NCI-H2081 (cell line): ENCODE data around the gene ZNF519.
A peak's percentile ranks its signal among the peaks of the same experiment; 100 is the strongest.
"Not testable (repeated sequence)": the region's sequence is repeated elsewhere in the genome, so short reads cannot be mapped to it uniquely, and the experiment has no call there.

Experiments
- DNase-seq, 2 experiments: peaks; one replicate each; lab custom pipeline; 2025; lab: John Stamatoyannopoulos, UW

ZNF519 gene

DNA sequence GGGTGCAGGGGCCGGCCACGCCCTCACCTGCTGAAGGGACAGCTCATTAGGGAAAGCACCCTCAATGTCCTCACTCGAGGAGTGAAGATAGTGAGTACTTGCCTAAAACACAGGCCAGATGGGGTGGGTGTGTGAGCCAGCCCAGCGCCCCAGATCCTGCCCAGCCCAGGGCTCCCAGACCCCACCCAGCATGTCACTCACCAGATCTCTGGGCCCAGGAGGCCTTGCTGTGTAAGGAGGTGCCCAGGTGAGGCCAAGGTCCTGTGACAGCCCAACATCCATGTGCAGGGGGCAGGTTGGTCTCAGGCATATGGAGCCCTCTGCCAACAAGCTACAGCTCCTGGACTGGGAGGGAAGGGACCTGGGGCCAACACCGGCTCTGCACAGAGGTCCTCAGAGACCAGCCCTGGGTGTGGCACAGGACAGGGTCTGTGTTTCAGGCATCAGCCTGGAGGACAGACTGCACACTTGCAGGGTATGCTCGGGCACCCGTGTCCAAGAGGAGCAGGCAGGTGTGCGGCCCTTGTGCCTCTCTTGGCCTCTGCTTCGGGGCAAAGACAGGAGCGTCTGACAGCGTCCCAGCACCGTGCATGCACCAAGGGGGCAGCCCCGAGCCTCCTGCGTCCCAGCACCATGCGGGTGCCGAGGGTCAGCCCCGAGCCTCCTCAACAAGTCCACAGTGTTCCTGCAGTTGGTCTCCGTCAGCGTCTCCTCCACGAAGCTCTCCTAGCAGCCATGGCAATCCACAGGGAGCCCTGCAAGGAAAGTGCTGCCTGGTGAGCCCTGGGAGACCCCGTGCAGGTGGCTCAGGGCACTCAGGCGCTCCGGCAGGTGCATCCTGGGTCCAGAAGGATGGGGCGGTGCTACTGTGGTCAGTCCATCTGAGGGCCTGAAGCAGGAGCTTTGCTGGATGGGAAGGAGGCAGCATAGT lies 16.0 kb upstream of the ZNF519 start:
- not testable (repeated sequence) for DNase-seq

DNA sequence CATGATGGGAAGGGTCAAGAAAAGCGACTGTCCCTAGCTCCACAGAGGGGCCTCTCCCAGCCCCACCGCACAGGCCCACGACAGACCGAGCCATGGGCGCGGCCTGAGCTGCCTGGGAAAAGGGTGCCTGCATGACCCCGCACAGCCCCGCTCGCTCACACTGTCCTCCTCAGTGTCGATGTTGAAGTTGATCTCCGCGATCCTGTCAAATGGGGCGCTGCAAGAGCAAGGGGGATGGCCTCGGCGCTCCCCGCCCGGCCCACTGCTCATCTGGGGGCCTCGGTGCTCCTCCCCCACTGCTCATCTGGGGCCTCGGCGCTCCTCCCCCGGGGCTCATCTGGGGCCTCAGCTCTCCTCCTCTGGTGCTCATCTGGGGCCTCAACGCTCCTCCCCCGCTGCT lies 14.5 kb upstream of the ZNF519 start:
- DNase-seq, result not testable (repeated sequence)

DNA sequence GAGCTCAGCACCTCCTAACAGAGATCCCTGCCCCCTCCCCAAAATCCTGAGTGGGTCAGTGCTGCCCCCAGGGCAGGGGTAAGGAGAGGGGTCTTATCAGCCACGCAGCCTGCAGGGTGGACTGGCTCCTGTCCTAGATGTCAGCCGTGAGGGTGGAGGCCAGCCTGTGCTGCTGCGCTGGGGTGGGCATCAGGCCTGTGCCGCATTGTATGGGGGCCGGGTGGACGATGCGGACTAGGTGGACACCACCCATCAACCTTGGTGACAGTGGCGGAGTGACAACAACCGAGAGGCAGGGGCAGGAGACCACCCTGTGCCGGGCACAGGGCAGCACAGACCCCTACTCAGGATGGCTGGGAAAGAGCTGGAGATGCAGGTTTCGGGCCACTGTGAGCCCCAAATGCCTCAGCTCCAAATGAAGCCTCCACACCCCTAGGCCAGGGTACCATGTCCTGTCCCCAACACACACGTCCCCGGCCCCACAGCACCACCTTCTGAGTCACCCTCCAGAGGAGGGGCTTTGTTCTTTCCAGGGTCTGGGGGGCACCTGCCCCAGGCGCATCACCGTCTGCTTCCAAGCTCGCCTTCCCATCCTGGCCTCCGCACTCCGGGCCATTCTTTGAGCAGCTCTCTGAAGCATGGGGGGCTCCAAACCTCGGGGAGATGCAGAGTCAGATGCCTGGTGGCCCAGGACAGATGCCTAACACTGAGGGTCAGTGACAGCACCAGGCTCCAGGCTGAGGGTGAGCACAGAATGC lies 13.5 kb upstream of the ZNF519 start:
- not testable (repeated sequence) for DNase-seq

DNA sequence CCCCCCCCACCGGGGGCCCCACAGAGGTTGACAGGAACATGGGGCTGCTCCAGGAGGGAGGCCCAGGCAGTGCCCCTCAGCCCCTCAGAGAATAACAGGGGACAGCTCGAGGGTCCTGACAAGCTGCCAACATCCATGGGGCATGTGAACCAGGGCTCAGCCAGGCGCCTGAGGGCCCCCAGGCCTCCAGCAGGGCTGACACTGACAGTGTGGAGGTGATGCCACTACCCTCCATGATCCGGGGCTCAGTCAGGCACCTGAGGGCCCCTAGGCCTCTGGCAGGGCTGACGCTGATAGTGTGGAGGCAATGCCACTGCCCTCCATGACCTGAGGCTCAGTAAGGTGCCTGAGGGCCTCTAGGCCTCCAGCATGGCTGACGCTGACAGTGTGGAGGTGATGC lies 12.8 kb upstream of the ZNF519 start:
- DNase-seq, result not testable (repeated sequence)

GRCh38 chr18:14144628-14144895 lies 12.3 kb upstream of the ZNF519 start:
- no peak for DNase-seq

DNA sequence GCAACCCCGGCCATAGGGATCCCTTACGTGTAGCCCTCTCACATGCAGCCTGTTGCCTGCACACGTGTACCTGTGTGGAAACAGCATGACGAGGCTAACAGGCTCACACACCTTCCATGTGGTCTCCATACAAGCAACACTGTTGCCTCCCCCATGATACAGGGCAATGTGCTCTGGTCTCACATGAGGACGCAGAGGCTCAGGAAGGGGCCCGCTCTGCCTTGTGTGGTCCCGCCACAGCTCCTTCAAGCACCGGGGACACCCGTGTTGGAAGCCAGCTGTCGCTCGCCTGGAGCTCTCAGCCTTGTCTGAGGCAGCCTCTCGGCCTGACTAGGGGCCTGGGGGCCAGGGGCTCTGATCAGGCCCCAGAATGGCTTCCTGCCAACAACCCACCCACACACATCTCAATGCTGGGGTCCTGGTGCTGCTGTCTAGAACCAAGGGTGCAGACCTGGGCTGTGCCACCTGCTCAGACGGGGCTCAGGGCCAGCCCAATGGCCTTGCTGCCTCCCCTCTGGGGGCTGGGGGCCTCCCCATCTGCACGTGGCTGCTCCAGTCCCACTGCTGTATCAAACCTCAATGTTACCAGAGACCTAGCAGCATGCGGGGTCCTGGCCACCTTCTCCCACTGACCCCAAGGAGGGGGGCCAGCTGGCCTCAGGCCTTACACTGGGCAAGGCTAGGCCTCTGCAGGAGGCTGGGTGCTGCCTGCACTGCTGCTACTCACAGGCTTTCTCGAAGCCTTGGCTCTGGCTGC lies 11.8 kb upstream of the ZNF519 start:
- not testable (repeated sequence) for DNase-seq

- DNase-seq, result not testable (repeated sequence)
Observed at GRCh38 chr18:14143396-14143795, 11.2 kb upstream of the ZNF519 start.

DNA sequence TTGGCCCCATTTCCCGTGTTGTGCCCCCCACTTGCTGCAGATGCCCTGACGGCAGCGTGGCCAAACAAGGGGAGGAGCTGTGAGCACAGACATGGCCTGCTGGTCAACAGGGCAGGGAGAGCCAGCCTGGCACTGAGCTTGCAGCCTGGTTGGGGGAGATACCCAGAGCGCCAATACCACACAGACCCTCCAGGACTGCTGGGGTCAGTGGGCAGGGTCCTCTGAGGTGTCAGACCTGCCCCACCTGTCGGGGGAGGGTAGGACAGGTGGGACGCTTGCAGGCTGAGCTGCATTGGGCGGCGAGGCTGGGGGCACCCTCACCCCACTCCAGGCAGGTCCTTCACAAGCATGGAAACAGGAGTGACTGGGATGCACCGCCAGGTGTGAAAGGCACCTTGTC lies 9.9 kb upstream of the ZNF519 start:
- not testable (repeated sequence) for DNase-seq

GRCh38 chr18:14139583-14139982 lies 7.3 kb upstream of the ZNF519 start:
- DNase-seq, result not testable (repeated sequence)

DNA sequence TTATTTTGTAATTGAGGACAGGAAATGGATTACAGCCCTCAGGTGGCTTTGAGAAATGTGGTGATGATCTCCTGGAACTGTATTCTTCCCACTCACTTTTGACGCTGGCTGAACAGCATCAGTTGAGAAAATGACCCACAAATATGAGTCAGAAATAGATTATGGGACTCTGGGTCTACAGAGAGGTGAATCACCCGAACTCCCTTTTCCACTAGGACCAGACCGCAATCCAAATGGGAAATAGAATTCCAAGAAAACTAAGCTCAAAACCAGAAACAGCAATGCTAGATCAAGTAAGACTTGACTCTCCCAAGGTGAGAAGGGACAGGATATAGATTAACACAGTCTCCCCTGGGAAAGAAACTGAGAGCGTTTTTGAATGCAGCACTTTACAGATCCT lies 5.7 kb upstream of the ZNF519 start:
- DNase-seq, result not testable (repeated sequence)

GRCh38 chr18:14131696-14132270 lies 452 bp downstream of the ZNF519 start:
- not testable (repeated sequence) for DNase-seq

- DNase-seq, result not testable (repeated sequence)
Observed at GRCh38 chr18:14130804-14131203, 1.4 kb downstream of the ZNF519 start.

DNA sequence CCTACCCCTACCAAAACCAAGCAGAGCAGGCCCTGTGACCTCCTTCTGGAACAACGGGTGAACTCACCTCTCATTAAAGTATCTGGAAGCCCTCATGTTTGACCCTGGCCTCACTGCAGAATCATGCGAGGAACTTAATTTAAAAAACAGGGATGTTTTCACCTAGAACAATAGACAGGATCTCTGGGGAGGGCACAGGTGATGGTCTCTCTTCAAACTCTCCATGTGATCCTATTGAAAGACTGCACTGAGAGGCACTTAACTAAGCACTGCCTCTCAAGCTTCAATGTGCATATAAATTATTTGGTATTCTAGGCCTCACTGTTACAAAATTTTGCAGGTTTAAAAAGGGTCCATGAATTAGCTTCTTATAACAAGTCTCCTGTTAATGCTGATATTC lies 7.5 kb downstream of the ZNF519 start:
- no peak for DNase-seq

GRCh38 chr18:14122097-14122496 lies 10.1 kb downstream of the ZNF519 start:
- no peak for DNase-seq

DNA sequence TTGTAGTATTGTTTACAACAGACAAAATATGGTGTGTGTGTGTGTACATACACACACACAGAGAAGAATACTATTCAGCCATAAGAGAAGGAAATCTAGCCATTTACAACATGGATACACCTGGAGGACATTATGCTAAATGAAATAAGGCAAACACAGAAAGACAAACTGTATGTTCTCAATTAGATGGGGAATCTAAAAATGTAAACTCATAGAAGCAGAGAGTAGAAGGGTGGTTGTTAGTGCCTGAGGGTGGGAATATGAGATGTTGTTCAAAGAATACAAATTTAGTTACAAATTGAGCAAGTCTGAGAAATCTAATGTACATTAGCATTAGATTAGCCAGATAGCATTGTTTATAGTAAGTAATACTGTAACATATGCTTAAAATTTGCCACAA lies 11.3 kb downstream of the ZNF519 start:
- peak in 1 of 2 experiments; percentile 30 for DNase-seq

- DNase-seq, result no peak
Observed at GRCh38 chr18:14117606-14118005, 14.6 kb downstream of the ZNF519 start.

GRCh38 chr18:14106906-14107305 lies 25.3 kb downstream of the ZNF519 start:
- no peak for DNase-seq

- DNase-seq, result no peak
Observed at GRCh38 chr18:14104906-14105748, 27.1 kb downstream of the ZNF519 start.

GRCh38 chr18:14104201-14104600 lies 28.0 kb downstream of the ZNF519 start:
- no peak for DNase-seq

DNA sequence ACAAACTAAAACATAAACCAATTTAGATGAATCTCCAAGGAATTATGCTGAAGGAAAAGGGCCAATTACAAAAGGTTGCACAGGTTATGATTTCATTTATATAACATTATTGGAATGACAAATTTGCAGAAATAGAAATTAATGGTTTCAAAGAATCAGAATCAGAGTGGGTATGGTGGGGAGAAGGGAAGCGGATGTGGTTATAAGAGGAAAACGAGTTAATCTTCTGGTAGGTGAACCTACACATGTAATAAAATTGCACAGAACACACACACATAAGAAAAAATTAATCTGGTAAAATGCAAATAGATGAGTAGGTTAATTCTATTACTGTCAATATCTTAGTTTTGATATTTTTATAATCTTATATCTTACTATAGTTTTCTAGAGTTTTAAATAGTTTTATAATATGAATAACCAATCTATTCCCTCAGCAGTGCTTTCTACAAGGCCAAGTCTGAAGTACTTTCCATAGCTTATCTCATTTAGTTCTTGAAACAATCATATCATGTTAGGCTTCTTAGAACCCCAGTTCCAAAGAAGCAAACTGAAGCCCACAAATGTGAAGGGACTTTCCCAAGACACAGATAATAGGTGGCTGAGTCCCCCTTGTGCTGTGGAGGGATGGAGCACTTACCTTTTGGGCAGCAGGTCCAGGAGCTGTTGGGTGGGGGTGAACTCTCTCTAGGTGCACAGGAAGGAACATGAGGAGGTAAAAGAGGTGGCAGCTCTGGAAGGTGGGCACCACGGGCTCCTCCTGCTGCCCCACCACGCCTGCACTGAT lies 31.5 kb downstream of the ZNF519 start:
- no peak for DNase-seq
